ENCODE data around the gene CERK.
"Not testable (repeated sequence)": the region's sequence is repeated elsewhere in the genome, so short reads cannot be mapped to it uniquely, and the experiment has no call there.

CERK gene

GRCh38 chr22:46748206-46748907, 10.3 kb upstream of the CERK start:
- DNase-seq = no peak

- no peak for DNase-seq
Observed at GRCh38 chr22:46747646-46748045, 9.6 kb upstream of the CERK start.

GRCh38 chr22:46746620-46747019, 8.6 kb upstream of the CERK start:
- DNase-seq = no peak

- no peak for DNase-seq
Observed at GRCh38 chr22:46746192-46746591, 8.1 kb upstream of the CERK start.

- DNase-seq = no peak
Observed at GRCh38 chr22:46744581-46744980, 6.5 kb upstream of the CERK start.

- no peak for DNase-seq
Observed at GRCh38 chr22:46742576-46743221, 4.6 kb upstream of the CERK start.

- DNase-seq = no peak
Observed at GRCh38 chr22:46741974-46742519, 4.0 kb upstream of the CERK start.

- no peak for DNase-seq
Observed at GRCh38 chr22:46740910-46741780, 3.1 kb upstream of the CERK start.

- DNase-seq = peak; percentile 23
Observed at GRCh38 chr22:46739094-46739870, 1.2 kb upstream of the CERK start.

- DNase-seq = no peak
Observed at GRCh38 chr22:46738647-46739093, 618 bp upstream of the CERK start.

- peak; percentile 41 for DNase-seq
Observed at GRCh38 chr22:46737105-46737975, 712 bp downstream of the CERK start.

- no peak for DNase-seq
Observed at GRCh38 chr22:46736705-46737104, 1.3 kb downstream of the CERK start.

GRCh38 chr22:46735747-46736608, 2.1 kb downstream of the CERK start:
- DNase-seq = no peak

- peak; percentile 49 for DNase-seq
Observed at GRCh38 chr22:46734830-46735453, 3.1 kb downstream of the CERK start.

- not testable (repeated sequence) for DNase-seq
Observed at GRCh38 chr22:46734213-46734722, 3.8 kb downstream of the CERK start.

- no peak for DNase-seq
Observed at GRCh38 chr22:46732513-46732912, 5.5 kb downstream of the CERK start.

- no peak for DNase-seq
Observed at GRCh38 chr22:46732041-46732379, 6.0 kb downstream of the CERK start.

- no peak for DNase-seq
Observed at GRCh38 chr22:46731246-46732040, 6.6 kb downstream of the CERK start.
